IPS-20b (cell line): ENCODE data around the gene PTCD2.

Source experiments
- H3K27ac ChIP-seq: one replicate; pipeline ENCODE4 v1.5.1; 2013; ENCODE audit warnings: low read length
- H3K27me3 ChIP-seq: 2 replicates; pipeline ENCODE4 v1.6.1; 2013; ENCODE audit warnings: mild to moderate bottlenecking, low read length, inconsistent platforms; ENCODE audit not compliant: insufficient read depth
- H3K36me3 ChIP-seq: 2 replicates; pipeline ENCODE4 v1.6.1; 2013; ENCODE audit warnings: low read depth, mild to moderate bottlenecking, inconsistent platforms, low read length, moderate library complexity; ENCODE audit not compliant: insufficient read depth
- H3K4me1 ChIP-seq: 2 replicates; pipeline ENCODE4 v1.6.1; 2013; ENCODE audit warnings: mild to moderate bottlenecking, control low read depth, inconsistent platforms, low read length, moderate library complexity; ENCODE audit not compliant: insufficient read depth
- H3K4me3 ChIP-seq: 2 replicates; pipeline ENCODE4 v1.5.1; 2013; ENCODE audit warnings: mild to moderate bottlenecking, low read length, inconsistent platforms
- H3K9ac ChIP-seq: 2 replicates; pipeline ENCODE4 v1.6.1; 2013; ENCODE audit warnings: low read depth, mild to moderate bottlenecking, inconsistent platforms, low read length, moderate library complexity
- H3K9me3 ChIP-seq: 2 replicates; pipeline ENCODE4 v1.6.1; 2013; ENCODE audit warnings: mild to moderate bottlenecking, low read depth, low read length, inconsistent platforms; ENCODE audit not compliant: insufficient read depth

PTCD2 gene

DNA sequence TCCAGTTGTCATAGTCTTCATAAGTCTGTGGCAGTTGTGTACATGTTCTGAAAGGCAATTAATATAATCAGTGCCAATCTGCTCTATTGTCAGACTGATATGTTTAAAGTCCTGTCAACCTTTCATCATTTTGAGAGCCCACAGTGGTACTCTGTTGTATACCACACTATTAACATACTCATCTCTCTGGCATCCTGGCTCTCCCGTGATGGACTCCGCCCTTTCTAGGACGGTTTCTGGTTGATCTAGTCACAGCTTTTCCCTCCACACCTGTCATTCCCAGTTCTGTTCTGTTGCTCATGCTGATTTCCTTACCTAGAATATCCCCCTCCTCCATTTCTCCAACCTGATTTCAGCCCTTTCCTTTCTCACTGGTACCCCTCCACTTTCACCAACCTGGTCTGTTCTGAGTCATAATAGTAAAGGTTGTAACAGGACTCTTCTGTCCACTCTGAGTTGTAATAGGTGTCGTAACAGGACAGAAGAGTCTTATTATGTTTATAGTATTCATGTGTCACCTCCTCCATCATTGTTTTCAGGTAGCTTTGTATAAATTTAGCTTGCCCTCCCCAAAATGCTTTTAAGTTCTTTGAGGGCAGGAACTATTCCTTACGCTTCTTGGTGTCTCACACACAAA lies 4.1 kb downstream of the PTCD2 start:
- no peak overlapping the region for H3K27ac ChIP-seq
- no peak overlapping the region for H3K9ac ChIP-seq
- H3K4me1 ChIP-seq, result no peaks in the 10 kb centered on the region; the same call in 1 of the 2 replicates
- H3K9me3 ChIP-seq, result no peaks in the 10 kb centered on the region
- peaks cover 50% of the 10 kb centered on the region for H3K36me3 ChIP-seq
- no peaks in the 10 kb centered on the region for H3K27me3 ChIP-seq
- no peak overlapping the region for H3K4me3 ChIP-seq

DNA sequence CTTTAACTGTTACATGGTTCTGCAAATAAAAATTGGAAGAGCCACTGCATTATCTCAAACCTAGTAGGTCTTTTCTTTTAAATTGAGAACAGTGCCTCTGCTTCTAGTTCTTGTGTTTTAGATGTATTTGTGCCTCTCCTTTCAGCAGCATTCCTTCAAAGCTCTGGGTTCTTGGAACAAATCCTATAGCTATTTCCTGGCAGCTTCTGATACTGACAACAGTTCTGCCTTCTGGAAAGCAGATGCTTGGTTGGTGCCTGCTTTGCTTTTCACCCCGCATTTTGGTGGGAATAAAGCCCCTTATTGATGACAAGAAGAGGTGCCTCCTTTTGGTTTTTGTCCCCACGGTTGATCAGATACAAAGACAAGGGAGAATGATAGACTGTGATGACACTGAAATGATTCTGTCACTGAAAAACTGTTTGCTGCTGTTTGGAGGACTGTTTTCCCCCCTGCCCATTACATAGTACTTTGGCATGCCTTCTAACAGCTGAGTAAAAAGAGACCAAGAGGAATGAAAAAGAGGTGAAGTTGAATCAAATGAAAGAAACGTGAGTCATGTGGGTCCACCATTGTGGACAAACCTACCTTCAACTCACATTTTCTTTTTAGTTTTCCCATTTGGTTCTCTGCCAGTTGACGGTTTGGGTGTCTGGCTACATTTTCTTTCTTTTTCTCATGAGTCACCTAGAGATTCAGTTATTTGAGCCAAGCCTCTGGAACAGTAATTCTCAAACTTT lies 5.6 kb downstream of the PTCD2 start:
- Histone ChIP-seq H3K36me3 (peaks cover 56% of the 10 kb centered on the region), H3K9ac (no peak overlapping the region)

DNA sequence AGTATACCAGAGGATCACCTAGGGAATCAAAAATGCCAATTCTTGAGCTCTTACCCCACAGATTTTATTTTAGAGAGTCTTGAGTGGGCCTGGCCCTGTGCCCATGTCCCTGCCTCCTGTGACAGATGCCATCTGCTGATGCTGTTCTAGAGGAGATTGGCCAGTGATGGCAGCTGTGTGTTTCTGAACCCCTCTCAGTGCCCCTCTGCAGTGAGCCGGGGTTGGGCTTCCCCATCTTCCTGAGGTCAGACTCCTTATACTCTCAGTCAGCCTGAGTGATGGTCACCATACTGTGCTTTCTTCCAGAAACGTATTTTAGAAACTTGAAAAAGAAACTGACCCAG lies 6.1 kb downstream of the PTCD2 start:
- no peak overlapping the region for H3K27ac ChIP-seq

More for the DNA sequence above, 5.6 kb downstream of the PTCD2 start:
- H3K4me3 ChIP-seq, result no peak overlapping the region
- H3K27me3 ChIP-seq, result no peaks in the 10 kb centered on the region
- H3K27ac ChIP-seq, result no peak overlapping the region
- peaks cover 3% of the 10 kb centered on the region for H3K4me1 ChIP-seq
- no peaks in the 10 kb centered on the region for H3K9me3 ChIP-seq

DNA sequence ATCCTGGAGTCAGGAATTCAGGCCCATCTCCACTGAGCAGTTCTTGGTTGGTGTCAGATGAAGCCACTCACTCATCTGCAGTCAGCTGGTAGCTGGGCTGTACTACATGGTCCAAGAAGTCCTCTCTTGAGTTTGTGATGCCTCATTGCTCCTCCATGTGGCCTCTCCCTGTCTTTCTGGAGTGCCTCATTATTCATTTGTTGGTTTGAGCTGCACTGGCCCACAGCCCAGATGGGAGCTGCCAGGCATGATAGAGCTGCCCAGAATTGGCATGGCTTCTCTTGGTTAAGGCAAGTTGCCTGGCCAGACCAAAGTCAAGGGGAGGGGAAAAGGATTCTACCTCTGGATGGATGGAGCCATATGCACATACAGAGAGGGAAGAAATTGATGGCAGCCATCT lies 8.0 kb downstream of the PTCD2 start:
- H3K27me3 ChIP-seq, result no peaks in the 10 kb centered on the region
- no peak overlapping the region for H3K4me3 ChIP-seq
- H3K9ac ChIP-seq, result no peak overlapping the region
- no peak overlapping the region for H3K27ac ChIP-seq
- H3K4me1 ChIP-seq, result peaks cover 3% of the 10 kb centered on the region
- H3K36me3 ChIP-seq, result peaks cover 70% of the 10 kb centered on the region
- no peaks in the 10 kb centered on the region for H3K9me3 ChIP-seq

More for the DNA sequence above, 6.1 kb downstream of the PTCD2 start:
- H3K9ac ChIP-seq, result no peak overlapping the region
- H3K4me1 ChIP-seq, result peaks cover 3% of the 10 kb centered on the region
- H3K4me3 ChIP-seq, result no peak overlapping the region
- no peaks in the 10 kb centered on the region for H3K27me3 ChIP-seq
- H3K36me3 ChIP-seq, result peaks cover 61% of the 10 kb centered on the region
- H3K9me3 ChIP-seq, result no peaks in the 10 kb centered on the region

DNA sequence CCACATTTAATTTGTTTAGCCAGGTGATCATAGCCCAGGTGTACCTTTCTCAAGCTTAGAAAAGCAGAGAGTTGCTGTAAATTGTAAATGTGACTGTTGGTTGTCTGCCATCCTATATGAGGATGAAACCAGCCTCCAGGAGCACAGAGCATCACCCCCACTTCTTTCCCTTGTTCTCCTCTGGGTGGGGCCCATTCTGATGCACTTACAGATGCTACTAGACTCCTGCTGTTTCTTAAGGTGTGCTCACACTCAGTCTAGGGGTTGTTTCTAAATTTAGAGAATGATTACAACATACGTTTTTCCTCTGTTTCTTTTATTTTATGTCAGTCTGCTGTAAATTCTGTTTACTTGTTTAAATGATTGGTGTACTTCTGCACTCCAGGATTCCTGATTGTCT lies 10.5 kb downstream of the PTCD2 start:
- Histone ChIP-seq H3K4me1 (peaks cover 3% of the 10 kb centered on the region), H3K36me3 (peaks cover 59% of the 10 kb centered on the region), H3K27ac (no peak overlapping the region), H3K27me3 (no peaks in the 10 kb centered on the region), H3K9ac (no peak overlapping the region), H3K9me3 (no peaks in the 10 kb centered on the region), H3K4me3 (no peak overlapping the region)

DNA sequence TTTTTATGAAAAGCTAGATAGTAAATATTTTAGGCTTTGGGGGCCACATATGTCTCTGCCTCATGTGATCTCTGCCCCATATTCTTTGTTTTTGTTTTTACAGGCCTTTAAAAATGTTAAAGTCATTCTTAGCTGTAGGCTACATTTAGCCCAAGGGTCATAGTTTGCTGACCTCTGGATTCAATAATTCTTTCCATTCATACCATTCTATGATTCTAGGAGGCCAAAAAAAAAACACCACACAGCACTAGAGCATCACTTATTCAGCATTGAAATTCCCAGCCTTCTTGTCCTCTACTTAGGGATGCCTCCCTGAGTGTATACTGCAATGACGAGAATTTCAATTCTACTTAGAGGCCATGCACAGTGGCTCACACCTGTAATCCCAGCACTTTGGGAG lies 17.0 kb downstream of the PTCD2 start:
- H3K27ac ChIP-seq, result no peak overlapping the region
- H3K4me1 ChIP-seq, result no peaks in the 10 kb centered on the region
- H3K4me3 ChIP-seq, result no peak overlapping the region
- no peaks in the 10 kb centered on the region for H3K27me3 ChIP-seq
- H3K9me3 ChIP-seq, result no peaks in the 10 kb centered on the region
- H3K36me3 ChIP-seq, result peaks cover 49% of the 10 kb centered on the region
- no peak overlapping the region for H3K9ac ChIP-seq

DNA sequence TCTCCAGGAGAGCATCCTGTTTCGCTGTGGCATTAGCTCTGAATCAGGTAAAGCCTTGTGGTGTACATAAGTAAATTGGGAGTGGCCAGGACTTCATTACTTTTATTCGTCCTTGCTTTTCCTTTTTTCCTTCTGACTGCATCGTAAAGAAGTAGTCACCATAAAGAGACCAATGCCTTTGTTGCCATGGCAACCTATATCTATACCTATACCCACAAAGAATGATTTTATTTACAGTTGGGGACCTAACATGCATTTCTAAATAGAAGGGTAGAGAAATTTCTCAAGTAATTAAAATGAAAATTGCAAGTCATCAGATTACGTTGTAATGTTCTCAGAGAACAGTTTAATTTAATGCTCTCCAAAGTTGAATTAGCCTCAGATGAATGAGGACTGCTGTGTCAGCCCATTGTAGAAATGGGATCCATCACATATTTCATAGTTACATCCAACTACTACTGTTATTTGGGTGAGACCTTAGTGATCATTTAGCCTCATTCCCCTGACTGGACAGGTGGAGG lies 18.6 kb downstream of the PTCD2 start:
- Histone ChIP-seq H3K27ac (no peak overlapping the region), H3K4me3 (no peak overlapping the region), H3K9ac (no peak overlapping the region), H3K27me3 (no peaks in the 10 kb centered on the region), H3K36me3 (peaks cover 43% of the 10 kb centered on the region), H3K9me3 (no peaks in the 10 kb centered on the region), H3K4me1 (no peaks in the 10 kb centered on the region)

DNA sequence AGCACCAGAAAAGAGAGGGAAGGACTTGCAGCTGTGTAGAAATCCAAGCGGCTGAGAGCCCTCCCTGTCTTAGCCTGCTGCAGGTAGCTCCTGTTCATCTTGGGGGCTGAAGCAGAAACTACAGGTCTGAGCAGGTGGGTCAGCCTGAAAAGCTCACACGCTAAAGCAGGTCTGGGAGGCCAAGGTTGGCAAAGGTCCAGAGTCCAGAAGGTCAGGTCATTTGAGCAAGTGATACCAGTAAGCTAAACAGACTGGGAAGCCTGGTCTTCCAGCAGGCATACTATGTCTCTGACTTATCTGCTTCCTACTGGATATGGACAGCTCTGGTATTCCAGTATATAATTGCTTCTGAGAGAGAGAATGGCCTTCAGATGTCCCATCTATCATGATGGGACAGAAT lies 26.2 kb downstream of the PTCD2 start:
- no peak overlapping the region for H3K4me3 ChIP-seq
- H3K27ac ChIP-seq, result no peak overlapping the region
- no peak overlapping the region for H3K9ac ChIP-seq
- peaks cover 11% of the 10 kb centered on the region for H3K36me3 ChIP-seq
- H3K4me1 ChIP-seq, result peaks cover 3% of the 10 kb centered on the region; the same call in 1 of the 2 replicates
- no peaks in the 10 kb centered on the region for H3K9me3 ChIP-seq
- no peaks in the 10 kb centered on the region for H3K27me3 ChIP-seq

DNA sequence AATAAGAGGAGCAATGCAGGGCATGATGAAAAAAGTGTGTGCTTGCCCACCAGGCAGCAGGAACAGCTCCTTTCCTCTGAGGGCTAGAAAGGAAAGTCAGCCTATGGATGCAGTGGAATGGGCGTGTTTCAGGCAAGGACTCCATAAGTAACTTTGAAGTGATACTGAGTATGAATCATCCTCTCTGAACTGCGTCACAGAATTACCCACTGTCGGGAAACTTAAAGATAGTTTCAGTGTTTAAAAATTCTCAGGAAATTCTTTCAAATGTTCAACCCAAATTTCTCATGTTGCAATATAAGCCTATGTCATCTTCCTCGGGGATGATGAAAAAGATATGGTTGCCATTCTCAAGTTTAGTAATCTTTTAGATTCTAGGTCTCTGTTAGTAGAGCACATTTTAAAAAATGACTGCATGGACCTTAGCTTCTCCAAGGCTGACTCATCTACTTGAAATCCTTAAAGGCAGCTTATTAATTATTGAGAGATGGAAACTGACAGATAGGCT lies 27.7 kb downstream of the PTCD2 start:
- H3K36me3 ChIP-seq, result peaks cover 11% of the 10 kb centered on the region
- no peaks in the 10 kb centered on the region for H3K9me3 ChIP-seq
- no peak overlapping the region for H3K4me3 ChIP-seq
- H3K9ac ChIP-seq, result no peak overlapping the region
- H3K4me1 ChIP-seq, result peaks cover 3% of the 10 kb centered on the region; the same call in 1 of the 2 replicates
- no peaks in the 10 kb centered on the region for H3K27me3 ChIP-seq
- no peak overlapping the region for H3K27ac ChIP-seq

DNA sequence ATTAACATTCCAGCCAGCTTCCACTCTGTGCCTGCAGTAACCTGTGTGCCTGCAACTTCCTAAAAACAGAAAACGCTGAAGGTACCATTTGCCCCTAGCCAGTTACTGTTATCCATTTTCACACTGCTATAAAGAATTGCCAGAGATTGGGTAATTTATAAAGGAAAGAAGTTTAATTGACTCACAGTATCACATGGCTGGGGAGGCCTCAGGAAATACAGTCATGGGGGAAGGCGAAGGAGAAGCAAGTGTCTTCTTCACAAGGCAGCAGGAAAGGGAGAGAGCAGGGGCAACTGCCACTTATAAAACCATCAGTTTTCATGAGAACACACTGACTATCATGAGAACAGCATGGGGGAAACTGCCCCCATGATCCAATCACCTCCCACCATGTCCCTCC lies 31.2 kb downstream of the PTCD2 start:
- Histone ChIP-seq H3K27me3 (no peaks in the 10 kb centered on the region), H3K27ac (no peak overlapping the region), H3K9me3 (no peaks in the 10 kb centered on the region), H3K9ac (no peak overlapping the region), H3K4me1 (no peaks in the 10 kb centered on the region), H3K36me3 (0 out of 2 replicates have a peak, but pooled peaks cover 4% of the 10 kb centered on the region), H3K4me3 (no peak overlapping the region)

DNA sequence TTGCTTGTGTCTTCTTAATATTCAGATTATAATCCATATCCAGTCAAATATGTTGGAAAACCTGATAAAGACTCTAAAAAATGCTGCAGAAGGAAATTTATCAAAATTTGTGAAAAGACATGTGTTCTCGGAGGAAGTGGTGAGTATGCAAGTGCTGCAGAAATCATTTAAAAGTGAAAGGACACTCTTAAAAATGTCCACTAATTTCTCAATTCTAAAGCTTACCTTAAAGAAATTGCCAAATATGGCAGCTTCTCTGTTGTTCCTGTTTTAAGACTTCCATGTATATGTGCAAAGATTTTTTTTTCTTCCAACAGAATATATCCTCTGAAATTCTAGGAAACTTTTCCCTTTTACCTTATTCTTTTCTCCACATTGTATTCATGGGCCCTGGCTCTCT lies 32.4 kb downstream of the PTCD2 start:
- H3K4me1 ChIP-seq, result no peaks in the 10 kb centered on the region
- no peaks in the 10 kb centered on the region for H3K9me3 ChIP-seq
- no peak overlapping the region for H3K4me3 ChIP-seq
- H3K27me3 ChIP-seq, result no peaks in the 10 kb centered on the region
- H3K27ac ChIP-seq, result no peak overlapping the region
- H3K36me3 ChIP-seq, result no peaks in the 10 kb centered on the region
- H3K9ac ChIP-seq, result no peak overlapping the region

DNA sequence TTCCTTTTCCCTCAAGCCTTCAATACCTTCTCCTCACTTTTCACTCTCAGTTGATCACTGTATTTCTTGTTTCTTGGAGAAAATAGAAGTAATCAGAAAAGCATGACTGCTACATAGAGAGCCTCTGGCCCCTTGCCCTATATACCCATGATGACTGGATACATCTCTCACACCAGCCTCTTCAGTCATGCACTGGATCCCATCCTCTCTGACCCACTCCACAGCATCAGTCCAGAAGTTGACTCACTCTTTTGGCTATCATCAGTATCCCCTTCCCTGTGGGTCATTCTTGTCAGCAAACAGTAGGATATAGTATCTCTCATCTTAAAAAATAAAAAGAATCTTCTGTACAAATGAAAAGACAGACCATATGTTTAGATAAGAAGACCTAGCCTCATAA lies 32.9 kb downstream of the PTCD2 start:
- no peak overlapping the region for H3K9ac ChIP-seq
- no peaks in the 10 kb centered on the region for H3K4me1 ChIP-seq
- no peak overlapping the region for H3K4me3 ChIP-seq
- H3K27ac ChIP-seq, result no peak overlapping the region
- H3K9me3 ChIP-seq, result no peaks in the 10 kb centered on the region
- H3K36me3 ChIP-seq, result no peaks in the 10 kb centered on the region
- no peaks in the 10 kb centered on the region for H3K27me3 ChIP-seq
